GM12878 (cell line): ENCODE data around the gene ZNF892. TPM values are rescaled to one million over a fixed set of nuclear protein-coding genes. Genes with fewer than 3 reads are reported as not detected.

Experiments
- ATAC-seq: fragments of 200-7000 bp; cut with Tn5 transposase; 3 replicates; pipeline ENCODE4 v1.9.1; 2020; ENCODE audit warnings: mild to moderate bottlenecking, moderate library complexity
- BruUV-seq: library from RNA; stranded (reverse); fragments of 400-500 nt; replicated peaks from 2 replicates; lab custom pipeline; 2021; lab: Mats Ljungman, UMichigan
- CTCF ChIA-PET: fragments of 300-600 bp; sonication (Branson Sonifier 250); formaldehyde crosslinking; extraction: SDS; loops from one replicate; lab custom pipeline; 2021; ENCODE audit warnings: inconsistent platforms; lab: Yijun Ruan, JAX
- POLR2A ChIA-PET: fragments of 350-600 bp; formaldehyde crosslinking; extraction: SDS; loops from one replicate; lab custom pipeline; 2021; ENCODE audit warnings: inconsistent platforms; lab: Charles Lee
- RAD21 ChIA-PET: fragments of 300-600 bp; sonication (Branson Sonifier 250); formaldehyde crosslinking; loops from one replicate; lab custom pipeline; 2023; ENCODE audit warnings: antibody characterized with exemption; ENCODE audit not compliant: unreplicated experiment; lab: Charles Lee
- SMC1A ChIA-PET: fragments of 300-600 bp; sonication (Branson Sonifier 250); formaldehyde crosslinking; loops from one replicate; lab custom pipeline; 2023; ENCODE audit not compliant: unreplicated experiment, uncharacterized antibody; lab: Charles Lee
- DNase-seq: peaks from one replicate; pipeline ENCODE4 v3.0.0-alpha.2; 2011; ENCODE audit warnings: low read depth, low spot score
- FAIRE-seq: peaks from 3 replicates; lab custom pipeline; 2011; peaks lifted over from hg19 to GRCh38; lab: Jason Lieb, UNC
- H2AFZ ChIP-seq: 2 replicates; pipeline ENCODE4 v1.6.0; 2011; ENCODE audit warnings: low read depth, low read length, control low read depth; ENCODE audit not compliant: control insufficient read depth
- H3K27ac ChIP-seq: 2 replicates; pipeline ENCODE4 v1.5.1; 2011; ENCODE audit warnings: control low read depth; ENCODE audit not compliant: control insufficient read depth, insufficient read depth
- H3K27me3 ChIP-seq, 2 experiments: replicated peaks in 1 of 2; 2 replicates each; pipeline versions ENCODE4 v1.6.0 to v1.6.1; 2011; ENCODE audit warnings: low read length in 1 of 2; ENCODE audit not compliant: control insufficient read depth in 2 of 2, insufficient read depth in 2 of 2
- H3K36me3 ChIP-seq, 2 experiments: 2 replicates each; pipeline ENCODE4 v1.5.1; 2011; ENCODE audit warnings: low read length in 1 of 2; ENCODE audit not compliant: control insufficient read depth in 2 of 2, insufficient read depth in 2 of 2
- H3K4me1 ChIP-seq: 2 replicates; pipeline ENCODE4 v1.6.1; 2011; ENCODE audit warnings: mild to moderate bottlenecking, low read length, moderate library complexity, mixed read lengths; ENCODE audit not compliant: control insufficient read depth, insufficient read depth
- H3K4me2 ChIP-seq: 2 replicates; pipeline ENCODE4 v1.6.0; 2011; ENCODE audit warnings: control low read depth; ENCODE audit not compliant: control insufficient read depth, insufficient read depth
- H3K4me3 ChIP-seq: fragments of 200-600 bp; sonication (generic); 2 replicates; pipeline ENCODE4 v1.5.1; 2016
- H3K79me2 ChIP-seq: 2 replicates; pipeline ENCODE4 v1.6.0; 2011; ENCODE audit warnings: low read length; ENCODE audit not compliant: control insufficient read depth, insufficient read depth
- H3K9ac ChIP-seq: 2 replicates; pipeline ENCODE4 v1.8.0; 2011; ENCODE audit warnings: low read length, control low read depth, mixed read lengths; ENCODE audit not compliant: control insufficient read depth, insufficient read depth
- H3K9me3 ChIP-seq: replicated peaks from 3 replicates; pipeline ENCODE4 v1.5.1; 2011; ENCODE audit warnings: mild to moderate bottlenecking, low read length; ENCODE audit not compliant: control insufficient read depth, insufficient read depth
- H4K20me1 ChIP-seq: 2 replicates; pipeline ENCODE4 v1.6.0; 2011; ENCODE audit not compliant: control insufficient read depth, insufficient read depth
- ATF7 ChIP-seq: fragments of 450-650 bp; IDR thresholded peaks from 2 replicates; pipeline ENCODE4 v1.6.1; 2016; ENCODE audit warnings: low read depth, mild to moderate bottlenecking
- FOS ChIP-seq: IDR thresholded peaks from 3 replicates; pipeline ENCODE4 v1.6.1; 2011; ENCODE audit warnings: borderline replicate concordance; ENCODE audit not compliant: insufficient read length; ENCODE audit errors: extremely low read depth
- MTA2 ChIP-seq: fragments of 450-650 bp; IDR thresholded peaks from 2 replicates; pipeline ENCODE4 v1.6.1; 2016; ENCODE audit warnings: low read depth, mild to moderate bottlenecking, moderate library complexity
- NFIC ChIP-seq: IDR thresholded peaks from 2 replicates; pipeline ENCODE4 v1.6.1; 2012; ENCODE audit warnings: low read depth, mild to moderate bottlenecking, inconsistent platforms, low read length, moderate library complexity
- PAX5 ChIP-seq: IDR thresholded peaks from 2 replicates; pipeline ENCODE4 v1.6.1; 2011; ENCODE audit warnings: low read depth, low read length, borderline replicate concordance
- POLR2AphosphoS2 ChIP-seq: IDR thresholded peaks from 2 replicates; pipeline ENCODE4 v1.6.1; 2011; ENCODE audit warnings: low read depth, mild to moderate bottlenecking, low read length, improper control_type of control experiment, moderate library complexity
- SMC3 ChIP-seq: IDR thresholded peaks from 2 replicates; pipeline ENCODE4 v1.6.1; 2011; ENCODE audit warnings: low read length, improper control_type of control experiment, borderline replicate concordance
- STAT3 ChIP-seq: IDR thresholded peaks from 2 replicates; pipeline ENCODE4 v1.6.1; 2011; ENCODE audit warnings: low read depth, low read length, improper control_type of control experiment
- TAF1 ChIP-seq: IDR thresholded peaks from 2 replicates; pipeline ENCODE4 v1.6.1; 2011; ENCODE audit warnings: mild to moderate bottlenecking, low read depth, low read length, borderline replicate concordance
- TBL1XR1 ChIP-seq: IDR thresholded peaks from 2 replicates; pipeline ENCODE4 v1.6.1; 2012; ENCODE audit warnings: low read depth, low read length, improper control_type of control experiment
- ZNF384 ChIP-seq: IDR thresholded peaks from 2 replicates; pipeline ENCODE4 v1.6.1; 2012; ENCODE audit warnings: low read depth, mild to moderate bottlenecking, low read length, improper control_type of control experiment, borderline replicate concordance
- WGBS: methylation state at CpG from one replicate; pipeline ENCODE4 v1.1.6; 2016; ENCODE audit warnings: low lambda C conversion rate; ENCODE audit not compliant: insufficient replicate concordance, insufficient coverage; ENCODE audit errors: missing lambda C conversion rate; 5-methylcytosine and 5-hydroxymethylcytosine counted together
- in situ Hi-C: fragments of 300-500 bp; cut with MboI; formaldehyde crosslinking; loops from 9 replicates; pipeline ENCODE4 v1.14.3; 2018; ENCODE audit warnings: mixed read lengths
- intact Hi-C: fragments of 100-400 bp; cut with micrococcal nuclease; formaldehyde crosslinking; loops from one replicate; pipeline ENCODE4 v1.14.2; 2022; ENCODE audit not compliant: unreplicated experiment
- polyA plus RNA-seq, 11 experiments: library from polyadenylated mRNA; depleted of rRNA in 4 of 11; unstranded in 6 of 11; stranded (reverse) in 5 of 11; fragments of >200 nt; fragmentation: Nextera tagmentation in 4 of 11; fragmentation: Illumina TruSeq in 1 of 11; extraction: Ambion mirVana in 4 of 11; extraction: Trizol in 1 of 11; gene quantifications; 1 replicate in 1 of 11; 2 replicates in 10 of 11; pipeline versions ENCODE4 v1.2.1 to v1.2.3, GENCODE V29; 2011 to 2016; ENCODE audit warnings: inconsistent platforms in 2 of 11, missing spikeins in 2 of 11, low read depth in 1 of 11
- total RNA-seq, 4 experiments: library from RNA; depleted of rRNA in 3 of 4; stranded (reverse); fragments of >200 nt in 3 of 4; fragmentation: Illumina TruSeq in 1 of 4; extraction: Trizol in 1 of 4; gene quantifications; 2 replicates each; pipeline versions ENCODE4 v1.2.1 to v1.2.3, GENCODE V29; 2013 to 2021
- TF ChIP-seq, protein P1 (sequence below): fragments of 450-650 bp; IDR thresholded peaks from 2 replicates; pipeline ENCODE4 v1.6.1; 2017; ENCODE audit warnings: mild to moderate bottlenecking, low read depth, inconsistent platforms; ENCODE audit not compliant: poor library complexity, severe bottlenecking

ZNF892 gene
- total and polyA plus RNA-seq, 10 of the 15 experiments (the other 5 are each of a cell fraction or from before 2014, with no cell fraction given) = 0.11 to 1.3 (median 0.29) TPM; not detected in 3

DNA sequence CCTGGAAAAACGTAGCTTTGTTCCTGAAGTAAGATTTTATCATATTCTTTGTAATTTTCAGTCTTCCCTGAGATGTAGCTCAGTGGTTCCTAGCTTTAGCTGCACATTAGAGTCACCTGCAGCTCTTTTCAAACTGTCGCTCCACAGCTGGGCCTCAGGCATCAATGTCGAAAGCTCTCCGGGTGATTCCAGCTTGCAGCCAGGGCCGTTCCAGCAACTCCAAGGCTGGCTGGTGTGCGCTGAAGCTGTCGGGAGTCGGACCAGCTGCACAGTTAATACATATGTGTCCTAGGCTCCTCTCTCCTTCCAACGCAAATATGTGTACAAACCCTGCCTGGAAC lies 42.3 kb upstream of the ZNF892 start:
- no peaks in the 10 kb centered on the region for H3K9me3 ChIP-seq
- H3K4me1 ChIP-seq = peaks cover 5% of the 10 kb centered on the region; the same call in 1 of the 2 replicates
- TSS peak; percentile 96 for BruUV-seq
- peak overlapping the region; percentile 87 for H3K4me2 ChIP-seq
- ChIA-PET CTCF (interaction anchor here (0.6 to 2.3 kb wide), 10 partner anchors 42 to 298 kb away, joined by 3 to 10 read pairs (median 4); partner anchors contain the start of genes FAHD2A and MRPS5), POLR2A (interaction anchor here (0.7 to 1.4 kb wide), 3 partner anchors 41 to 44 kb away, joined by 3 read pairs; partner anchors contain the start of gene MRPS5), SMC1A (interaction anchor here (1.3 to 1.6 kb wide), 4 partner anchors 30 to 238 kb away, joined by 4 to 6 read pairs (median 5); partner anchors contain the start of gene MRPS5), RAD21 (interaction anchor here (1.7 to 3.2 kb wide), 2 partner anchors 43 to 143 kb away, joined by 4 to 17 read pairs; partner anchors contain the start of gene MRPS5)
- H4K20me1 ChIP-seq = no peaks in the 10 kb centered on the region
- H3K27me3 ChIP-seq = no peaks in the 10 kb centered on the region
- peak overlapping the region; percentile 86 for H3K4me3 ChIP-seq
- no peaks in the 10 kb centered on the region for H3K36me3 ChIP-seq
- peak overlapping the region; percentile 95 for H3K27ac ChIP-seq
- DNase-seq = no peak
- no peak for FAIRE-seq
- peak overlapping the region; percentile 97 for H3K9ac ChIP-seq
- peak; percentile 54 for ATAC-seq
- WGBS = 0% methylated on average over 9 of the region's 9 CpGs
- TF ChIP-seq TBL1XR1 (no peak), ATF7 (no peak), POLR2AphosphoS2 (no peak), SMC3 (no peak), MTA2 (no peak), ZNF384 (no peak), NFIC (no peak), STAT3 (no peak), PAX5 (no peak), FOS (no peak), TAF1 (no peak)
- TF ChIP-seq, protein P1, sequence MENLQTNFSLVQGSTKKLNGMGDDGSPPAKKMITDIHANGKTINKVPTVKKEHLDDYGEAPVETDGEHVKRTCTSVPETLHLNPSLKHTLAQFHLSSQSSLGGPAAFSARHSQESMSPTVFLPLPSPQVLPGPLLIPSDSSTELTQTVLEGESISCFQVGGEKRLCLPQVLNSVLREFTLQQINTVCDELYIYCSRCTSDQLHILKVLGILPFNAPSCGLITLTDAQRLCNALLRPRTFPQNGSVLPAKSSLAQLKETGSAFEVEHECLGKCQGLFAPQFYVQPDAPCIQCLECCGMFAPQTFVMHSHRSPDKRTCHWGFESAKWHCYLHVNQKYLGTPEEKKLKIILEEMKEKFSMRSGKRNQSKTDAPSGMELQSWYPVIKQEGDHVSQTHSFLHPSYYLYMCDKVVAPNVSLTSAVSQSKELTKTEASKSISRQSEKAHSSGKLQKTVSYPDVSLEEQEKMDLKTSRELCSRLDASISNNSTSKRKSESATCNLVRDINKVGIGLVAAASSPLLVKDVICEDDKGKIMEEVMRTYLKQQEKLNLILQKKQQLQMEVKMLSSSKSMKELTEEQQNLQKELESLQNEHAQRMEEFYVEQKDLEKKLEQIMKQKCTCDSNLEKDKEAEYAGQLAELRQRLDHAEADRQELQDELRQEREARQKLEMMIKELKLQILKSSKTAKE = no peak
- peak overlapping the region; percentile 100 for H2AFZ ChIP-seq
- intact Hi-C loops = loop anchor here (2.0 kb wide), 2 partner anchors 42 kb away; partner anchors contain the start of gene ZNF892
- H3K79me2 ChIP-seq = peaks cover 13% of the 10 kb centered on the region
- in situ Hi-C loops = no loop called here
